Tibial artery (tissue), 4 donors: ENCODE results near the gene AQP2.

Experiments
- DNase-seq, 2 donors: peaks; one replicate each; pipeline ENCODE4 v3.0.0-alpha.2; 2019
- H3K27ac ChIP-seq, 2 donors: fragments of 200-600 bp; sonication (generic) in 1 of 2; 1 replicate in 1 of 2; 2 replicates in 1 of 2; pipeline ENCODE4 v1.5.1; 2018 to 2019; ENCODE audit warnings: mild to moderate bottlenecking in 1 of 2
- H3K27me3 ChIP-seq, 2 donors: fragments of 200-600 bp; sonication (generic) in 1 of 2; one replicate each; pipeline versions ENCODE4 v1.5.1 to v1.6.0; 2016 to 2019
- H3K36me3 ChIP-seq, 3 donors: fragments of 200-600 bp; sonication (generic) in 2 of 3; one replicate each; pipeline ENCODE4 v1.5.1; 2016 to 2019; ENCODE audit warnings: mild to moderate bottlenecking in 2 of 3
- H3K4me1 ChIP-seq, 4 donors: fragments of 200-600 bp; sonication (generic) in 2 of 4; 1 replicate in 3 of 4; 2 replicates in 1 of 4; pipeline ENCODE4 v1.5.1; 2016 to 2019
- H3K4me3 ChIP-seq, 2 donors: fragments of 200-600 bp; sonication (generic) in 1 of 2; 1 replicate in 1 of 2; 2 replicates in 1 of 2; pipeline ENCODE4 v1.5.1; 2018 to 2019; ENCODE audit warnings: mild to moderate bottlenecking in 2 of 2
- H3K9me3 ChIP-seq, 3 donors: fragments of 200-600 bp; sonication (generic) in 1 of 3; one replicate each; pipeline ENCODE4 v1.5.1; 2016 to 2019
- intact Hi-C: fragments of 100-400 bp; cut with DNase I; formaldehyde crosslinking; loops from one replicate; pipeline ENCODE4 v1.15.0; 2023; ENCODE audit warnings: low total_unique reads
- TF ChIP-seq, protein P1 (sequence below), 2 experiments: fragments of 200-600 bp in 1 of 2; fragments of 450-650 bp in 1 of 2; IDR thresholded peaks; one replicate each; pipeline ENCODE4 v1.5.1; 2017 to 2019; ENCODE audit warnings: antibody characterized with exemption in 2 of 2, mild to moderate bottlenecking in 1 of 2, moderate library complexity in 1 of 2

AQP2 gene

GRCh38 chr12:49939307-49939706, 11.2 kb upstream of the AQP2 start:
- intact Hi-C loops: no loop called here
- Histone ChIP-seq H3K4me3 (no peak overlapping the region), H3K4me1 (no peaks in the 10 kb centered on the region), H3K27me3 (no peaks in the 10 kb centered on the region), H3K36me3 (no peaks in the 10 kb centered on the region), H3K27ac (no peak overlapping the region), H3K9me3 (no peaks in the 10 kb centered on the region)
- TF ChIP-seq, protein P1, sequence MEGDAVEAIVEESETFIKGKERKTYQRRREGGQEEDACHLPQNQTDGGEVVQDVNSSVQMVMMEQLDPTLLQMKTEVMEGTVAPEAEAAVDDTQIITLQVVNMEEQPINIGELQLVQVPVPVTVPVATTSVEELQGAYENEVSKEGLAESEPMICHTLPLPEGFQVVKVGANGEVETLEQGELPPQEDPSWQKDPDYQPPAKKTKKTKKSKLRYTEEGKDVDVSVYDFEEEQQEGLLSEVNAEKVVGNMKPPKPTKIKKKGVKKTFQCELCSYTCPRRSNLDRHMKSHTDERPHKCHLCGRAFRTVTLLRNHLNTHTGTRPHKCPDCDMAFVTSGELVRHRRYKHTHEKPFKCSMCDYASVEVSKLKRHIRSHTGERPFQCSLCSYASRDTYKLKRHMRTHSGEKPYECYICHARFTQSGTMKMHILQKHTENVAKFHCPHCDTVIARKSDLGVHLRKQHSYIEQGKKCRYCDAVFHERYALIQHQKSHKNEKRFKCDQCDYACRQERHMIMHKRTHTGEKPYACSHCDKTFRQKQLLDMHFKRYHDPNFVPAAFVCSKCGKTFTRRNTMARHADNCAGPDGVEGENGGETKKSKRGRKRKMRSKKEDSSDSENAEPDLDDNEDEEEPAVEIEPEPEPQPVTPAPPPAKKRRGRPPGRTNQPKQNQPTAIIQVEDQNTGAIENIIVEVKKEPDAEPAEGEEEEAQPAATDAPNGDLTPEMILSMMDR (IDR thresholded peaks at IDR 0.05): no peak
- DNase-seq: no peak

GRCh38 chr12:49939707-49940106, 10.8 kb upstream of the AQP2 start:
- H3K36me3 ChIP-seq: no peaks in the 10 kb centered on the region
- H3K9me3 ChIP-seq: no peaks in the 10 kb centered on the region
- H3K4me3 ChIP-seq: no peak overlapping the region
- no peaks in the 10 kb centered on the region for H3K27me3 ChIP-seq
- no peaks in the 10 kb centered on the region for H3K4me1 ChIP-seq
- intact Hi-C loops: loop anchor here (10.0 kb wide), 1 partner anchor 75 kb away; no protein-coding TSS in a partner anchor
- DNase-seq: no peak
- no peak overlapping the region for H3K27ac ChIP-seq
- TF ChIP-seq, protein P1 (IDR thresholded peaks at IDR 0.05): no peak

DNA sequence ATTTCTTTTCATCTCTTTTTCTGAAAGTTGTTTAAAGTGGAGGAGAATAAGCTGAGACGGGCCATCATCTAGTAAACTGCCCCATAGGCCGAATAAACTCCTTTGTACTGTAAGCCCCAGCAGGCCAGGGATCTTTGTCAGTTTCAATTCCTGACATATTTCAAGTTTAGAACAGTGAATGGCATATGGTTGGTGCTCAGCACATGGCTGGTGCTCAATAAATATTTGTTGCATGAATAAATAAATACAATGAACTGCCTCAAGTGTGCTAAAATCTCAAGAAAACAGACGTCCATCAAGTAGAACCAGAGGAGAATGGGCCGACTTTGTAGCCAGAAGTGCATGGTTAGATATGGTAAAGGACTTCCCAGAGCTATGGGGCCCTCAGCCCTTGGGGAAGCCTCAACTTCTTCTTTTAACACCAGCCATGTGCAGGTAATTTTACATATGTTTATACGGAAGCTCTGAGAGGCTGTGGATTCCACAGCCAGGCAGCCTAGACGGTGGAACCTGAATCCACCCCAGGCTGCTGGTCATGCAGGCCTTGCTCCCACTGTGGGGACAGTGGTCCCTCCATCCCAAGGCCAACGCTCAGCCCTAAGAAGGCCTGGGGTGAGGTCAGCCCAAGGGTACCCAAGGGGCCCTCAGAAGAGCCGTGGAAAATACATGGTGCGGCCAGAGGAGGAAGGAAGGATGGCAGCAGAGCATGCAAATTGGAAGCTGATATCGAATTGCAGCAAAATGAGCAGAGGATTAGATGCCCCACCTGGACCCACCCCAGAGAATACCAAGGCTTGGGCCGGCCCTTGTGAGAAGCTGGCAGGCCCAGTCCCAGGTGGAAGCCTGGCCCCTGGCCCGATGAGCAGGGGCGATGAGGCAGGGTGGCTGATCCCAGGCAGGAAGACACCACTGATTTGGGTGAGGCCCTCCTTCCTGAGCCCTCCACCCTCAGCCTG, 8.7 kb upstream of the AQP2 start:
- no peaks in the 10 kb centered on the region for H3K27me3 ChIP-seq
- no peak overlapping the region for H3K4me3 ChIP-seq
- TF ChIP-seq, protein P1 (IDR thresholded peaks at IDR 0.05): no peak
- no peak for DNase-seq
- no peaks in the 10 kb centered on the region for H3K36me3 ChIP-seq
- no peaks in the 10 kb centered on the region for H3K9me3 ChIP-seq
- H3K27ac ChIP-seq: no peak overlapping the region
- peaks cover 0 to 10% (median 5%) of the 10 kb centered on the region in 4 donors for H3K4me1 ChIP-seq
- intact Hi-C loops: loop anchor here (10.0 kb wide), 1 partner anchor 77 kb away; no protein-coding TSS in a partner anchor

- no peaks in the 10 kb centered on the region for H3K27me3 ChIP-seq
Measured at GRCh38 chr12:49942512-49942893, 8.0 kb upstream of the AQP2 start.

DNA sequence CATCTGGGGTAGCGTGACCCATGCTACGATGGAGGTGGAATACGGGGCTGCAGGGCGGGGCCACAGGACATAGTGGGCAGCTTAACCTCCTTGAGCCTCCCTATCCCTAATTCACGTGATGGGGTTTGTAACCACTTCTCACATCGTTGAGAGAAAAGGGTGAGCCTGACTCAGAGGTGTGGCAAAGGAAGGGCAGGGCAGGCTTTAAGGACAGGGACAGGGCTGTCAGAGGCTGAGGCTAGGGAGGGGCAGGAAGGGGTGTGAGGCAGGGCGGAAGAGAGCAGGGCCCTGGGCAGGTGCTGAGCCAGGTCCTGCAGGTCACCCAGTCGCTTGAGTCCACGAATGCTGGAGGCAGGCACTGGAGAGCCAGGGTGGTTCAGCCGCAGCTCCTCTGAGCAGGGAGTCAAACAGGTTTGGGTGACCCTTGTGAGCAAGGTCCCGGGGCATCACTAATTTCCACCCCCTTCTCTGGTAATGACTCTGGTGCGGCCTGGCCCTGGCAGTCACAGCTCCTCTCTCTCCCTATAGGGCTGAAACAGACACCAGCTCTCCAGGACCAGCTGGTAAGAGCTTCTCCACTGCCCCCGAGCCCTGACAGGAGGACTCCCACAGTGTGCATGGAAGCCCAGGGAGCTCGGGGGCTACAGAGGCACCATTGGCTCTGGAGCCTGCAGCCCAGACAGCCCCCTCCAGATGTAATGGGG, 7.5 kb upstream of the AQP2 start:
- DNase-seq: no peak

More at GRCh38 chr12:49942512-49942893, 8.0 kb upstream of the AQP2 start:
- TF ChIP-seq, protein P1 (IDR thresholded peaks at IDR 0.05): no peak
- no peaks in the 10 kb centered on the region for H3K9me3 ChIP-seq
- H3K36me3 ChIP-seq: no peaks in the 10 kb centered on the region
- no peak for DNase-seq
- peaks cover 0 to 10% (median 5%) of the 10 kb centered on the region in 4 donors for H3K4me1 ChIP-seq
- intact Hi-C loops: loop anchor here (10.0 kb wide), 1 partner anchor 78 kb away; no protein-coding TSS in a partner anchor
- no peak overlapping the region for H3K4me3 ChIP-seq
- no peak overlapping the region for H3K27ac ChIP-seq

More for the DNA sequence above, 7.5 kb upstream of the AQP2 start:
- Histone ChIP-seq H3K4me1 (peaks cover 0 to 10% (median 5%) of the 10 kb centered on the region in 4 donors), H3K9me3 (no peaks in the 10 kb centered on the region), H3K27ac (no peak overlapping the region), H3K36me3 (no peaks in the 10 kb centered on the region), H3K4me3 (no peak overlapping the region), H3K27me3 (no peaks in the 10 kb centered on the region)
- intact Hi-C loops: loop anchor here (10.0 kb wide), 1 partner anchor 78 kb away; no protein-coding TSS in a partner anchor
- TF ChIP-seq, protein P1 (IDR thresholded peaks at IDR 0.05): no peak
